HCT116 (cell line): Measurements from ENCODE around the gene RBP4. TPM values are rescaled to one million over a fixed set of nuclear protein-coding genes. Genes with fewer than 3 reads are reported as not detected.

Experiments
- ATAC-seq: fragments of 200-7000 bp; cut with Tn5 transposase; 2 replicates; pipeline ENCODE4 v1.9.1; 2020; ENCODE audit warnings: mild to moderate bottlenecking, moderate library complexity
- BruUV-seq: library from RNA; stranded (reverse); fragments of 400-500 nt; replicated peaks from 2 replicates; lab custom pipeline; 2021; lab: Mats Ljungman, UMichigan
- CTCF ChIA-PET: fragments of 300-600 bp; sonication (Branson Sonifier 250); formaldehyde crosslinking; loops from one replicate; lab custom pipeline; 2021; ENCODE audit warnings: antibody characterized with exemption; lab: Charles Lee
- POLR2A ChIA-PET: fragments of 300-600, 350-600 bp; sonication (Branson Sonifier 250); formaldehyde crosslinking; loops from one replicate; lab custom pipeline; 2021; ENCODE audit warnings: antibody characterized with exemption; lab: Charles Lee
- RAD21 ChIA-PET, 2 experiments: fragments of 300-600 bp; sonication (Branson Sonifier 250); formaldehyde crosslinking; loops; one replicate each; lab custom pipeline; 2023; ENCODE audit warnings: low total read pairs in 2 of 2; ENCODE audit not compliant: uncharacterized antibody in 2 of 2, unreplicated experiment in 2 of 2, low non-redundant PET in 1 of 2; lab: Charles Lee
- DNase-seq: peaks from one replicate; pipeline ENCODE4 v3.0.0-alpha.2; 2010; ENCODE audit warnings: low read depth, low spot score
- H2AFZ ChIP-seq: fragments of 200-600 bp; shearing (Covaris generic), sonication (generic); 2 replicates; pipeline ENCODE4 v1.6.1; 2017; ENCODE audit warnings: low read depth, mixed run types, mixed read lengths, antibody characterized with exemption, low read length; ENCODE audit not compliant: poor library complexity, severe bottlenecking
- H3K27ac ChIP-seq: 2 replicates; pipeline ENCODE4 v1.5.1; 2012; ENCODE audit warnings: low read depth, low read length
- H3K27me3 ChIP-seq: fragments of 200-600 bp; sonication (generic); 2 replicates; pipeline ENCODE4 v1.6.1; 2016; ENCODE audit warnings: mixed run types, low read length, mixed read lengths; ENCODE audit not compliant: insufficient read depth
- H3K36me3 ChIP-seq, 2 experiments: fragments of 200-500 bp in 1 of 2; fragments of 200-600 bp in 1 of 2; sonication (Bioruptor generic) in 1 of 2; sonication (generic) in 1 of 2; 2 replicates each; pipeline versions ENCODE4 v1.5.1 to v1.6.1; 2014 to 2016; ENCODE audit warnings: low read length in 2 of 2, inconsistent platforms in 1 of 2, mixed read lengths in 1 of 2, mixed run types in 1 of 2; ENCODE audit not compliant: insufficient read depth in 2 of 2, control insufficient read depth in 1 of 2
- H3K4me1 ChIP-seq, 2 experiments: fragments of 200-600 bp in 1 of 2; sonication (generic) in 1 of 2; 2 replicates each; pipeline versions ENCODE4 v1.5.1 to v1.6.1; 2012 to 2017; ENCODE audit warnings: low read length in 2 of 2, inconsistent platforms in 1 of 2, mild to moderate bottlenecking in 1 of 2, mixed read lengths in 1 of 2, mixed run types in 1 of 2, moderate library complexity in 1 of 2; ENCODE audit not compliant: insufficient read depth in 2 of 2, control insufficient read depth in 1 of 2
- H3K4me2 ChIP-seq: fragments of 200-600 bp; sonication (generic); 2 replicates; pipeline ENCODE4 v1.6.1; 2017; ENCODE audit warnings: mixed run types, low read length, mixed read lengths
- H3K4me3 ChIP-seq, 2 experiments: fragments of 200-600 bp in 1 of 2; sonication (generic) in 1 of 2; replicated peaks in 1 of 2; 2 replicates each; pipeline ENCODE4 v1.5.1; 2011 to 2016; ENCODE audit warnings: low read length in 2 of 2, control low read depth in 1 of 2, low read depth in 1 of 2, mild to moderate bottlenecking in 1 of 2, mixed read lengths in 1 of 2, mixed run types in 1 of 2
- H3K79me2 ChIP-seq: fragments of 200-600 bp; sonication (generic); 2 replicates; pipeline ENCODE4 v1.6.1; 2017; ENCODE audit warnings: mild to moderate bottlenecking, mixed run types, low read length, moderate library complexity, mixed read lengths; ENCODE audit not compliant: insufficient read depth
- H3K9ac ChIP-seq: fragments of 200-600 bp; sonication (generic); 2 replicates; pipeline ENCODE4 v1.6.1; 2016; ENCODE audit warnings: low read length, mixed read lengths
- H3K9me2 ChIP-seq: fragments of 200-600 bp; sonication (generic), shearing (Covaris generic); 2 replicates; pipeline ENCODE4 v1.6.1; 2017; ENCODE audit warnings: mixed run types, mild to moderate bottlenecking, moderate library complexity; ENCODE audit not compliant: insufficient read depth
- H3K9me3 ChIP-seq, 2 experiments: fragments of 200-500 bp in 1 of 2; fragments of 200-600 bp in 1 of 2; sonication (Bioruptor generic) in 1 of 2; sonication (generic) in 1 of 2; 2 replicates each; pipeline ENCODE4 v1.6.1; 2014 to 2017; ENCODE audit warnings: low read length in 2 of 2, mixed read lengths in 2 of 2, inconsistent platforms in 1 of 2, low read depth in 1 of 2, mild to moderate bottlenecking in 1 of 2, mixed run types in 1 of 2, moderate library complexity in 1 of 2; ENCODE audit not compliant: control insufficient read depth in 1 of 2, insufficient read depth in 1 of 2
- H4K20me1 ChIP-seq: fragments of 200-600 bp; sonication (generic), shearing (Covaris generic); 2 replicates; pipeline ENCODE4 v1.6.1; 2017; ENCODE audit warnings: mixed run types, mild to moderate bottlenecking, moderate library complexity; ENCODE audit not compliant: insufficient read depth
- CBX3 ChIP-seq: IDR thresholded peaks from 2 replicates; pipeline ENCODE4 v1.6.1; 2012; ENCODE audit warnings: low read depth
- CEBPB ChIP-seq: IDR thresholded peaks from 2 replicates; pipeline ENCODE4 v1.6.1; 2012; ENCODE audit warnings: low read depth
- ELF1 ChIP-seq: IDR thresholded peaks from 2 replicates; pipeline ENCODE4 v1.6.1; 2012; ENCODE audit warnings: low read depth, borderline replicate concordance
- EZH2 ChIP-seq: fragments of 200-600 bp; sonication (generic); IDR thresholded peaks from 2 replicates; pipeline ENCODE4 v1.6.1; 2017; ENCODE audit warnings: antibody characterized with exemption, mixed run types
- EZH2phosphoT487 ChIP-seq: fragments of 200-600 bp; IDR thresholded peaks from 2 replicates; pipeline ENCODE4 v1.6.1; 2018; ENCODE audit warnings: antibody characterized with exemption, borderline replicate concordance
- JUND ChIP-seq: IDR thresholded peaks from 2 replicates; pipeline ENCODE4 v1.6.1; 2012
- MAX ChIP-seq: IDR thresholded peaks from 2 replicates; pipeline ENCODE4 v1.6.1; 2012
- POLR2A ChIP-seq: IDR thresholded peaks from 2 replicates; pipeline ENCODE4 v1.7.0; 2011; ENCODE audit warnings: borderline replicate concordance; ENCODE audit not compliant: insufficient read depth, insufficient read length; ENCODE audit errors: extremely low read depth
- RAD21 ChIP-seq: IDR thresholded peaks from 2 replicates; pipeline ENCODE4 v1.6.1; 2012; ENCODE audit warnings: low read depth, mild to moderate bottlenecking
- SP1 ChIP-seq: IDR thresholded peaks from 2 replicates; pipeline ENCODE4 v1.6.1; 2012; ENCODE audit warnings: low read depth
- SRF ChIP-seq: IDR thresholded peaks from 2 replicates; pipeline ENCODE4 v1.6.1; 2012; ENCODE audit warnings: low read depth
- TCF7L2 ChIP-seq: IDR thresholded peaks from 2 replicates; pipeline ENCODE4 v1.7.0; 2011; ENCODE audit warnings: borderline replicate concordance, inconsistent platforms; ENCODE audit not compliant: insufficient read depth, insufficient read length; ENCODE audit errors: extremely low read depth
- YY1 ChIP-seq: IDR thresholded peaks from 2 replicates; pipeline ENCODE4 v1.6.1; 2011; ENCODE audit warnings: low read length, low read depth, moderate library complexity, mild to moderate bottlenecking; ENCODE audit not compliant: insufficient replicate concordance; ENCODE audit errors: extremely low read depth
- ZBTB33 ChIP-seq: IDR thresholded peaks from 2 replicates; pipeline ENCODE4 v1.6.1; 2011; ENCODE audit warnings: mild to moderate bottlenecking, low read length, moderate library complexity; ENCODE audit not compliant: insufficient replicate concordance; ENCODE audit errors: extremely low read depth
- ZFX ChIP-seq: fragments of 450-650 bp; IDR thresholded peaks from 2 replicates; pipeline ENCODE4 v1.6.1; 2017
- ZNF274 ChIP-seq: fragments of 200-500 bp; sonication (Bioruptor generic); IDR thresholded peaks from 2 replicates; pipeline ENCODE4 v1.6.1; 2014; ENCODE audit warnings: mild to moderate bottlenecking, low read depth, low read length, inconsistent platforms
- intact Hi-C: fragments of 100-400 bp; cut with micrococcal nuclease; formaldehyde crosslinking; loops from 2 replicates; pipeline ENCODE4 v1.10.0; 2022
- total RNA-seq: library from RNA; stranded (reverse); gene quantifications from one replicate; pipeline ENCODE4 v1.2.1, GENCODE V29; 2021; ENCODE audit not compliant: unreplicated experiment

RBP4 gene
- total RNA-seq, 1 experiment from 2014 or later, result 2.4 TPM

GRCh38 chr10:93550606-93551005 lies 50.4 kb downstream of the RBP4 start:
- no peaks in the 10 kb centered on the region for H3K27me3 ChIP-seq
- H3K9ac ChIP-seq, result no peak overlapping the region
- RAD21 ChIA-PET, result no interaction called here
- H3K9me3 ChIP-seq, result no peaks in the 10 kb centered on the region
- TF ChIP-seq POLR2A, result no peak
- no peak for TF ChIP-seq RAD21
- no peak for TF ChIP-seq ZBTB33
- TF ChIP-seq EZH2, result no peak
- TF ChIP-seq ZFX, result no peak
- TF ChIP-seq MAX, result no peak
- TF ChIP-seq YY1, result no peak
- POLR2A ChIA-PET, result no interaction called here
- ATAC-seq (no peak), DNase-seq (no peak)
- H4K20me1 ChIP-seq, result no peaks in the 10 kb centered on the region
- no TSS peak for BruUV-seq
- H3K36me3 ChIP-seq, result no peaks in the 10 kb centered on the region
- no peak overlapping the region for H3K4me3 ChIP-seq
- no peak overlapping the region for H3K27ac ChIP-seq
- no peaks in the 10 kb centered on the region for H3K9me2 ChIP-seq
- peaks cover 0 to 7% of the 10 kb centered on the region in 2 experiments; a peak in 2 of 4 replicates for H3K4me1 ChIP-seq
- intact Hi-C loops, result no loop called here
- no peaks in the 10 kb centered on the region for H3K79me2 ChIP-seq
- H3K4me2 ChIP-seq, result no peak overlapping the region
- CTCF ChIA-PET, result no interaction called here
- no peak overlapping the region for H2AFZ ChIP-seq

GRCh38 chr10:93548376-93549071 lies 52.5 kb downstream of the RBP4 start:
- no peak overlapping the region for H3K4me2 ChIP-seq
- no TSS peak for BruUV-seq
- intact Hi-C loops, result no loop called here
- CTCF ChIA-PET, result no interaction called here
- no peak overlapping the region for H3K27ac ChIP-seq
- no peaks in the 10 kb centered on the region for H3K9me3 ChIP-seq
- H4K20me1 ChIP-seq, result no peaks in the 10 kb centered on the region
- no peaks in the 10 kb centered on the region for H3K9me2 ChIP-seq
- DNase-seq (no peak), ATAC-seq (no peak)
- H3K9ac ChIP-seq, result no peak overlapping the region
- H3K27me3 ChIP-seq, result no peaks in the 10 kb centered on the region
- no peak overlapping the region for H2AFZ ChIP-seq
- no peaks in the 10 kb centered on the region for H3K36me3 ChIP-seq
- no peaks in the 10 kb centered on the region for H3K4me1 ChIP-seq
- TF ChIP-seq CEBPB (no peak), RAD21 (no peak), ZBTB33 (no peak), SP1 (no peak), EZH2phosphoT487 (no peak), MAX (no peak), TCF7L2 (no peak), CBX3 (no peak), JUND (no peak), SRF (no peak), POLR2A (no peak), ELF1 (no peak), ZFX (no peak), ZNF274 (no peak), YY1 (no peak)
- POLR2A ChIA-PET, result no interaction called here
- no peak overlapping the region for H3K4me3 ChIP-seq
- H3K79me2 ChIP-seq, result no peaks in the 10 kb centered on the region
- RAD21 ChIA-PET, result no interaction called here
